Dedifferentiated amniotic fluid mesenchymal stem cell (primary cell): ENCODE data around the gene SLC51B.
"Not testable (repeated sequence)": the region's sequence is repeated elsewhere in the genome, so short reads cannot be mapped to it uniquely, and the experiment has no call there.

Source experiments
- DNase-seq: peaks from one replicate; pipeline ENCODE4 v3.0.0-alpha.2; 2016; ENCODE audit errors: extremely low spot score

Gene SLC51B

GRCh38 chr15:65066001-65066634 lies 20.9 kb downstream of the SLC51B start:
- DNase-seq, result no peak

- no peak for DNase-seq
Observed at GRCh38 chr15:65066635-65067316, 21.6 kb downstream of the SLC51B start.

GRCh38 chr15:65067317-65067644 lies 22.1 kb downstream of the SLC51B start:
- DNase-seq, result no peak

- no peak for DNase-seq
Observed at GRCh38 chr15:65067645-65068402, 22.6 kb downstream of the SLC51B start, which contains the start of gene RASL12. RASL12 (minus strand) TSS chr15:65067991; CDS start chr15:65067835, 156 bp downstream.

- DNase-seq, result no peak
Observed at GRCh38 chr15:65068403-65068788, 23.2 kb downstream of the SLC51B start.

GRCh38 chr15:65069179-65069578 lies 24.0 kb downstream of the SLC51B start:
- DNase-seq, result peak; percentile 64

GRCh38 chr15:65069779-65070546 lies 24.8 kb downstream of the SLC51B start:
- no peak for DNase-seq

DNA sequence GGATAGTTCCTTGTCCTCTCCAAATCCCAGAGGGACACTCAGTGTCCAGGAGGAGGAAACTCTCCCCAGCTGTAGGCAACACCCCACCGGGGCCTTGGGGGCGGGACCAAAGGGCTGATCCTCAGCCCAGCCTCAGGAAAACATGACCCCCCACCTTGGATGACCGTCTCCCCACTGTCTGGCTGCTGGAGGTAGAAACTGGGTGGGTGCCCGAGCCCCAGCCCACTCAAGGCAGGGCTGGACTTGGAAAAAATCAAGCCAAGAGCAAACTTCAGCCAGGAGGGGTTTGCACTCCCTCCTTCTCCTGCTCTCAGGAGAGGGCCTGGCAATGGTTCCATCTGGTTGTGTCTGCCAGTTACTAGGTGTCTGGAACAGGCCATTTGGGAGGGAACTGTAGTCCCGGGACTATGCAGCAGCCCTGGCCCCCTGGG lies 26.2 kb downstream of the SLC51B start:
- DNase-seq, result no peak

GRCh38 chr15:65072027-65072426 lies 26.8 kb downstream of the SLC51B start:
- no peak for DNase-seq

- no peak for DNase-seq
Observed at GRCh38 chr15:65072617-65073016, 27.4 kb downstream of the SLC51B start.

DNA sequence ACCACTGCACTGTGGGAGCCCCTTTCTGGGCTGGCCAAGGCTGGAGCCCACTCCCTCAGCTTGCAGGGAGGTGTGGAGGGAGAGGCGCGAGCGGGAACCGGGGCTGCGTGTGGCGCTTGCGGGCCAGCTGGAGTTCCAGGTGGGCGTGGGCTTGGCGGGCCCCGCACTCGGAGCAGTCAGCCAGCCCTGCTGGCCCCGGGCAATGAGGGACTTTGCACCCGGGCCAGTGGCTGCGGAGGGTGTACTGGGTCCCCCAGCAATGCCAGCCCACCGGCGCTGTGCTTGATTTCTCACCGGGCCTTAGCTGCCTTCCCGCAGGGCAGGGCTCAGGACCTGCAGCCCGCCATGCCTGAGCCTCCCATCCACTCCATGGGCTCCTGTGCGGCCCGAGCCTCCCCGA lies 29.8 kb downstream of the SLC51B start:
- DNase-seq, result not testable (repeated sequence)

DNA sequence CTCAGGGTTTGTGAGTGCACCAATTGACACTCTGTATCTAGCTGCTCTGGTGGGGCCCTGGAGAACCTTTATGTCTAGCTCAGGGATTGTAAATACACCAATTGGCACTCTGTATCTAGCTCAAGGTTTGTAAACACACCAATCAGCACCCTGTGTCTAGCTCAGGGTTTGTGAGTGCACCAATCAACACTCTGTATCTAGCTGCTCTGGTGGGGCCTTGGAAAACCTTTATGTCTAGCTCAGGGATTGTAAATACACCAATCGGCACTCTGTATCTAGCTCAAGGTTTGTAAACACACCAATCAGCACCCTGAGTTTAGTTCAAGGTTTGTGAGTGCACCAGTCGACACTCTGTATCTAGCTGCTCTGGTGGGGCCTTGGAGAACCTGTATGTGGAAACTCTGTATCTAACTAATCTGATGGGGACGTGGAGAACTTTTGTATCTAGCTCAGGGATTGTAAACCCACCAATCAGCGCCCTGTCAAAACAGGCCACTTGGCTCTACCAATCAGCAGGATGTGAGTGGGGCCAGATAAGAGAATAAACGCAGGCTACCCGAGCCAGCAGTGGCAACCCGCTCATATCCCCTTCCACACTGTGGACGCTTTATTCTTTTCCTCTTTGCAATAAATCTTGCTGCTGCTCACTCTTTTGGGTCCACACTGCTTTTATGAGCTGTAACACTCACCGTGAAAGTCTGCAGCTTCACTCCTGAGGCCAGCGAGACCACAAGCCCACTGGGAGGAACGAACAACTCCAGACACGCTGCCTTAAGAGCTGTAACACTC lies 30.6 kb downstream of the SLC51B start:
- DNase-seq, result not testable (repeated sequence)

GRCh38 chr15:65076486-65077290 lies 31.5 kb downstream of the SLC51B start, which contains the start of gene KBTBD13:
KBTBD13 (plus strand) TSS chr15:65076746; CDS start chr15:65076816, 70 bp downstream.
- no peak for DNase-seq

GRCh38 chr15:65077291-65077980 lies 32.2 kb downstream of the SLC51B start:
- DNase-seq, result no peak

- no peak for DNase-seq
Observed at GRCh38 chr15:65077981-65078352, 32.8 kb downstream of the SLC51B start.

GRCh38 chr15:65079580-65079979 lies 34.4 kb downstream of the SLC51B start:
- no peak for DNase-seq

DNA sequence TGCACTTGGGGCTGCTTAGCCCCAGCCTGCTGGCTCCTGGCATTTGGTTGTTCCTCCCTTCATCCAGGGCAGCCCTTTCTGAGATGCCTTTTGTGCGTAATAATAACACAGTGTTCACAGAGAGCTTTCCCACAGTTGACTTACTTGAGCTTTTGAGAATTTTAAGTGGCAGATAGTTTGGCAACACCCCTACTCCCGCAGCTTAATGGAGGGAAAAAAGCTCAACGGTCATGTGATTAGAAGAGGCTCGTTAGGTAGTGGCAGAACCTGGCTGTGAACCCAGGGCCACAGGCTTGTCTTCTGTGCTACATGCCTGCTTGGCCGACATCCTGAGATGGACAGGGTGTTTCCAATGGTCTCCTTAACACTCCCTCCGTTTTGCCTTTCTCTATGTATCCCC lies 36.1 kb downstream of the SLC51B start:
- no peak for DNase-seq

DNA sequence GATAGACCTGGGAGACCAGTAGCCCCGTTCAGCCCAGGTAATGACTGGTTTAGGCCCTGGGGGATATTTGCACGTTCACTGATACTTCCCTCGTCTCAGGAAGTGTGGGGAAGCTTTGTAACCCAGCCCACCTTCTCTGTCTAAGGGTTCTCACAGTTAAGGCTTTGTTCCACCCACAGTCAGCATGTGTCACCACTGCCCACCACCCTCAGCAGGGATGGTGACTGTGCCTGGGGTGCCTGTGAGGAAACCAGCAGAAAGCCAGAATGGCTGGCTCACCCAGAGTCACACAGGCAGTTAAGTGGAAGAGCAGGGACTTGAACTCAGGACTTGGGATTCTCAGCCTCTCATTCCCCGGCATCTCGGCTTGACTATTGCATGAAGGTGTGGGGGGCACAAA lies 36.6 kb downstream of the SLC51B start:
- DNase-seq, result no peak

GRCh38 chr15:65082303-65082953 lies 37.2 kb downstream of the SLC51B start:
- no peak for DNase-seq
